Renal cortical epithelial cell (primary cell): ENCODE measurements around the gene SYNJ2. TPM values are rescaled to one million over a fixed set of nuclear protein-coding genes. Genes with fewer than 3 reads are reported as not detected.

Source experiments
- DNase-seq: peaks from one replicate; pipeline ENCODE4 v3.0.0-alpha.2; 2011; ENCODE audit warnings: low read depth
- total RNA-seq: library from RNA; depleted of rRNA; stranded (reverse); fragments of >200 nt; gene quantifications from 2 replicates; pipeline ENCODE4 v1.2.3, GENCODE V29; 2014

The SYNJ2 gene
- total RNA-seq, 1 donor from 2014 or later: 13.3 TPM

- DNase-seq: no peak
Measured at GRCh38 chr6:158027590-158028285, 46.1 kb downstream of the SYNJ2 start.

- no peak for DNase-seq
Measured at GRCh38 chr6:158028421-158028820, 46.8 kb downstream of the SYNJ2 start.

GRCh38 chr6:158028876-158029275 lies 47.2 kb downstream of the SYNJ2 start:
- DNase-seq: no peak

GRCh38 chr6:158029668-158030230 lies 48.1 kb downstream of the SYNJ2 start:
- DNase-seq: no peak

- no peak for DNase-seq
Measured at GRCh38 chr6:158030380-158031300, 49.0 kb downstream of the SYNJ2 start.

- peak; percentile 88 for DNase-seq
Measured at GRCh38 chr6:158031381-158032353, 50.0 kb downstream of the SYNJ2 start.

GRCh38 chr6:158032354-158032733 lies 50.7 kb downstream of the SYNJ2 start:
- no peak for DNase-seq

- DNase-seq: no peak
Measured at GRCh38 chr6:158033077-158033750, 51.6 kb downstream of the SYNJ2 start.

GRCh38 chr6:158033751-158034702 lies 52.4 kb downstream of the SYNJ2 start:
- no peak for DNase-seq

- DNase-seq: no peak
Measured at GRCh38 chr6:158036261-158036660, 54.6 kb downstream of the SYNJ2 start.

- DNase-seq: no peak
Measured at GRCh38 chr6:158037021-158037420, 55.4 kb downstream of the SYNJ2 start.

- DNase-seq: no peak
Measured at GRCh38 chr6:158037771-158038170, 56.1 kb downstream of the SYNJ2 start.

GRCh38 chr6:158038291-158039177 lies 56.9 kb downstream of the SYNJ2 start:
- DNase-seq: no peak

- DNase-seq: no peak
Measured at GRCh38 chr6:158039178-158039557, 57.5 kb downstream of the SYNJ2 start.

- DNase-seq: no peak
Measured at GRCh38 chr6:158039571-158040050, 57.9 kb downstream of the SYNJ2 start.

GRCh38 chr6:158040051-158040803 lies 58.6 kb downstream of the SYNJ2 start:
- peak; percentile 91 for DNase-seq

GRCh38 chr6:158040804-158041347 lies 59.2 kb downstream of the SYNJ2 start:
- no peak for DNase-seq

- no peak for DNase-seq
Measured at GRCh38 chr6:158041370-158041769, 59.7 kb downstream of the SYNJ2 start.
